ENCODE data around the gene CNOT3. TPM values are rescaled to one million over a fixed set of nuclear protein-coding genes. Genes with fewer than 3 reads are reported as not detected.

CNOT3 gene
- total and polyA plus RNA-seq, 12 donors = 8.3 to 82.3 (median 47.1) TPM

DNA sequence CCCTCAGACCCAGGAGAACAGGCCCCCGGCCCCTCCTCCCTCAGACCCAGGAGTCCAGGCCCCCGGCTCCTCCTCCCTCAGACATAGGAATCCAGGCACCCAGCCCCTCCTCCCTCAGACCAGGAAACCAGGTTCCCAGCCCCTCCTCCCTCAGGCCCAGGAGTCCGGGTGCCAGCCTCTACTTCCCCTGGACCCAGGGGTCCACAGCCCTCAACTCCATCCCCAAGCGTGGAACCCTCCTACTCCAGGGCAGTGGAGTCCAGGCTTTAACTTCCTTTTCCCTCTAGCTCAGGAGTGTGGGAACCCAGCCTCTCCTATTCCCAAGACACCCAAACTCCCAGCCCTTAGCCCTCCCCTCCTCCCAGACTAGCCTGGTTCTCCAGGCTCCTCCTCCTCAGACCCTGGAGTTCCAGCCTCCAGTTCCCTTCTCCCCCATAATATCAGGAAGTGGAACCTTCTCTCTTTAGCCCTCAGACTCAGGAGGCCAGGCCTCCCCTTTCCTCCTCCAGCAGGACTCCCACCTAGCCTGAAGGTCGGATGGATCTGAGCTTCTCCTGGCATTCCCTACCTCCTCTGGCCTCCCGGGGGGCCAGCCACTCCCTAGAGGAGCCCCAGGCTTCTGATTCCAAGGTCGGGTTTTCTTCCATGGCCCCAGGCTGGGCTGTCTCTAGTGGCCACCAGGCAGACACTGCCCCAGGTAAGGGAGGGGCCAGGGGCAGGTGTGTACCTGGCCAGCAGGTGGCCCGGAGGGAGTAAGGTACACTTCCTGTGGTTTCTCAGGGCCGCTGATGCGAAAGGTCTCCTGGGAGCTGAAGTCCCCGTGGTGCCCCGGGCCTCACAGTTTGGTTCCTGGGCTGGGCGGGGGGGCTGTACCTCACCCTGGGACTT is 35.2 kb downstream of the CNOT3 start, which contains the start of gene TMC4:
Gene TMC4, minus strand, starts transcription at position 690 of the 888 bp plus-strand sequence. Its CDS starts 43 bp downstream, at position 647.
- peaks cover 6 to 7% of the 10 kb centered on the region in 2 donors for H3K4me1 ChIP-seq (replicated peaks in 1 of 2)
- no peaks in the 10 kb centered on the region for H3K27me3 ChIP-seq
- TF ChIP-seq, protein P1, sequence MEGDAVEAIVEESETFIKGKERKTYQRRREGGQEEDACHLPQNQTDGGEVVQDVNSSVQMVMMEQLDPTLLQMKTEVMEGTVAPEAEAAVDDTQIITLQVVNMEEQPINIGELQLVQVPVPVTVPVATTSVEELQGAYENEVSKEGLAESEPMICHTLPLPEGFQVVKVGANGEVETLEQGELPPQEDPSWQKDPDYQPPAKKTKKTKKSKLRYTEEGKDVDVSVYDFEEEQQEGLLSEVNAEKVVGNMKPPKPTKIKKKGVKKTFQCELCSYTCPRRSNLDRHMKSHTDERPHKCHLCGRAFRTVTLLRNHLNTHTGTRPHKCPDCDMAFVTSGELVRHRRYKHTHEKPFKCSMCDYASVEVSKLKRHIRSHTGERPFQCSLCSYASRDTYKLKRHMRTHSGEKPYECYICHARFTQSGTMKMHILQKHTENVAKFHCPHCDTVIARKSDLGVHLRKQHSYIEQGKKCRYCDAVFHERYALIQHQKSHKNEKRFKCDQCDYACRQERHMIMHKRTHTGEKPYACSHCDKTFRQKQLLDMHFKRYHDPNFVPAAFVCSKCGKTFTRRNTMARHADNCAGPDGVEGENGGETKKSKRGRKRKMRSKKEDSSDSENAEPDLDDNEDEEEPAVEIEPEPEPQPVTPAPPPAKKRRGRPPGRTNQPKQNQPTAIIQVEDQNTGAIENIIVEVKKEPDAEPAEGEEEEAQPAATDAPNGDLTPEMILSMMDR (IDR thresholded peaks at IDR 0.05) = peak in 2 of 6 experiments; percentile 4 to 11
- no peak for TF ChIP-seq POLR2A (IDR thresholded peaks at IDR 0.05)
- intact Hi-C loops (cut with DNase I) = no loop called here
- DNase-seq = no peak
- no peak within 1 kb of the TSS for H3K27ac ChIP-seq
- no peaks in the 10 kb centered on the region for H3K9me3 ChIP-seq (replicated peaks in 1 of 3)
- peaks cover 0 to 4% of the 10 kb centered on the region in 2 donors for H3K36me3 ChIP-seq (replicated peaks in 1 of 2)
- 13 to 19% (median 15%) methylated on average over 5 to 13 of the region's 13 CpGs for WGBS, 4 donors
- H3K4me3 ChIP-seq = no peak within 1 kb of the TSS

DNA sequence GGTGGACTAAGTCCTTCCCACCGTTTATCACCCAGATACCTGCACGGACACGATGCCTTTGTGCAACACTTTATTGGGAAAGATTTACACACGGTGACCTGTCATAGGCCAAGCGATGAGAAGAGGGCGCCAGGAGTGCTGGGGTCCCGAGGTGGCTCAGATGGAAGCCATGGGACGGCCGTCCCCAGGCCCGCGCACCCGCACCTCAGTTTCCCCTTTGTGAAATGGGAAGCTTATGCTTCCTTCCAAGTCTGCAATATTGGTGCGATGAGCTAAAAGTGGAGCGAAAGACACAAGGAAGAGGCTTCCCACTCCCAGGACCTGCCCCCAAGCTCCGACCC is 35.8 kb downstream of the CNOT3 start:
- no peak for DNase-seq
- TF ChIP-seq, protein P1 (IDR thresholded peaks at IDR 0.05) = no peak
- no peak for TF ChIP-seq POLR2A (IDR thresholded peaks at IDR 0.05)
- intact Hi-C loops (cut with DNase I) = no loop called here
- peaks cover 0 to 8% of the 10 kb centered on the region in 2 donors for H3K36me3 ChIP-seq (replicated peaks in 1 of 2)
- H3K27ac ChIP-seq = no peak overlapping the region
- no peaks in the 10 kb centered on the region for H3K27me3 ChIP-seq
- 31 to 70% (median 40%) methylated on average over 2 to 15 of the region's 15 CpGs for WGBS, 4 donors
- peaks cover 6 to 7% of the 10 kb centered on the region in 2 donors for H3K4me1 ChIP-seq (replicated peaks in 1 of 2)
- H3K9me3 ChIP-seq (replicated peaks in 1 of 3) = no peaks in the 10 kb centered on the region
- no peak overlapping the region for H3K4me3 ChIP-seq

DNA sequence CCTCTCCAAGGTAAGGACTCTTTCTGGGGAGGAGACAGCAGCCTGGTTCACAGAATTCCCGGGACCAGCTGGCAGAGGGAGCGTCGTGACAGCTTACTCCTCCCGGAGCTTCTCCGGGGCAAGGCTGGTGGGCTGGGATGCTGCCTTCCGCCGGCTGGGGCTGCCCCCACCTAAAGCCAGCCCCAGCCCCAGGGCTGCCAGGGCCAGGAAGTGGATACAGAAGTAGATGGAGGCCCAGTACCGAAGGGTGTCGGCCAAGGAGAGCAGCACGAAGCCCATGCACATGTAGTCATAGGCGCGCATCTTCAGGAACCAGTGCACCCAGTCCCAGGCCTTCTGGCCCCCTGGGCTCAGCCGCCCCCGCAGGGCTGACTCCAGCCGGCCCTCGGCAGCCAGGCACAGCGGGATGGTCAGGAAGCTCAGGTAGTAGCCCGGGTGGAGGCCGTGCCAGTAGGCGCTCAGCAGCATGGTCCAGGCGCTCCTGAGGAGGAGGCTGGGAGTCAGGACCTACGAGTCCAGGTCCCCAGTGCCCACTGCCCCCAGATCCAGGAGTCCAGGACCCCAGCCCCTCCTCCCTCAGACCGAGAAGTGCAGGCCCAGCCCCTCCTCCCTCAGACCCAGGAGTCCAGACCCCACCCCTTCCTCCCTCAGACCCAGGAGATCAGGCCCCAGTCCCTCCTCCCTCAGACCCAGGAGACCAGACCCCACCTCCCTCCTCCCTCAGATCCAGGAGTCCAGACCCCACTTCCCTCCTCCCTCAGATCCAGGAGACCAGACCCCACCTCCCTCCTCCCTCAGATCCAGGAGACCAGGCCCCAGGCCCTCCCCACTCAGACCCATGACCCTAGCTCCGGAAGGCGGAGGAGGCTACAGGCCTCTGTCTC is 36.6 kb downstream of the CNOT3 start:
- 62 to 82% (median 74%) methylated on average over 17 to 25 of the region's 25 CpGs for WGBS, 4 donors
- H3K27ac ChIP-seq = no peak overlapping the region
- H3K4me1 ChIP-seq (replicated peaks in 1 of 2) = peaks cover 6 to 7% of the 10 kb centered on the region in 2 donors
- no peak for DNase-seq
- H3K9me3 ChIP-seq (replicated peaks in 1 of 3) = no peaks in the 10 kb centered on the region
- intact Hi-C loops (cut with DNase I) = no loop called here
- peaks cover 0 to 14% of the 10 kb centered on the region in 2 donors for H3K36me3 ChIP-seq (replicated peaks in 1 of 2)
- no peaks in the 10 kb centered on the region for H3K27me3 ChIP-seq
- no peak overlapping the region for H3K4me3 ChIP-seq
- TF ChIP-seq POLR2A (IDR thresholded peaks at IDR 0.05) = no peak
- TF ChIP-seq, protein P1 (IDR thresholded peaks at IDR 0.05) = no peak

Measured in adrenal gland (tissue), 12 donors.